DMS153 (cell line): Measurements from ENCODE around the gene ACP2.
"Not testable (repeated sequence)": the region's sequence is repeated elsewhere in the genome, so short reads cannot be mapped to it uniquely, and the experiment has no call there.

Experiments
- DNase-seq: peaks from one replicate; lab custom pipeline; 2025; lab: John Stamatoyannopoulos, UW

The ACP2 gene

GRCh38 chr11:47204637-47204989 is 44.0 kb downstream of the ACP2 start:
- no peak for DNase-seq

- no peak for DNase-seq
These were observed 46.0 kb downstream of the ACP2 start for GRCh38 chr11:47202576-47202975.

- DNase-seq, result no peak
These were observed 47.6 kb downstream of the ACP2 start for GRCh38 chr11:47201015-47201414.

- DNase-seq, result not testable (repeated sequence)
These were observed 50.5 kb downstream of the ACP2 start for GRCh38 chr11:47198161-47198560.

GRCh38 chr11:47192111-47192510 is 56.5 kb downstream of the ACP2 start:
- no peak for DNase-seq

GRCh38 chr11:47191137-47191536 is 57.5 kb downstream of the ACP2 start:
- not testable (repeated sequence) for DNase-seq
